H1 (cell line): Measurements from ENCODE around the gene PTPN2. TPM values are rescaled to one million over a fixed set of nuclear protein-coding genes. Genes with fewer than 3 reads are reported as not detected.

Experiments
- CTCF ChIA-PET: fragments of 300-600 bp; sonication (Branson Sonifier 250); formaldehyde crosslinking; loops from one replicate; lab custom pipeline; 2021; ENCODE audit not compliant: partially characterized antibody; lab: Charles Lee
- POLR2A ChIA-PET: fragments of 300-600 bp; sonication (Branson Sonifier 250); formaldehyde crosslinking; loops from one replicate; lab custom pipeline; 2021; ENCODE audit warnings: inconsistent platforms; ENCODE audit not compliant: partially characterized antibody; lab: Charles Lee
- DNase-seq, 2 experiments: peaks; one replicate each; pipeline versions ENCODE4 v3.0.0 to v3.0.0-alpha.2; 2010 to 2022; ENCODE audit warnings: low spot score in 2 of 2, low read depth in 1 of 2, mixed read lengths in 1 of 2
- FAIRE-seq: peaks from 2 replicates; lab custom pipeline; 2011; peaks lifted over from hg19 to GRCh38; lab: Jason Lieb, UNC
- H2AFZ ChIP-seq: 2 replicates; pipeline ENCODE4 v1.8.1; 2012; ENCODE audit warnings: low read length, inconsistent platforms
- H2AK5ac ChIP-seq: 2 replicates; pipeline ENCODE4 v1.6.1; 2013; ENCODE audit warnings: low read depth, low read length
- H2BK120ac ChIP-seq: replicated peaks from 2 replicates; pipeline ENCODE3; 2013; ENCODE audit warnings: low read depth, low read length, inconsistent platforms
- H2BK12ac ChIP-seq: 2 replicates; pipeline ENCODE4 v1.6.1; 2013; ENCODE audit warnings: low read depth, low read length
- H2BK15ac ChIP-seq: 2 replicates; pipeline ENCODE4 v1.6.1; 2013; ENCODE audit warnings: low read length
- H2BK20ac ChIP-seq: 2 replicates; pipeline ENCODE4 v1.6.1; 2013; ENCODE audit warnings: low read length
- H2BK5ac ChIP-seq: 2 replicates; pipeline ENCODE4 v1.6.1; 2013; ENCODE audit warnings: low read depth, low read length
- H3K14ac ChIP-seq: 2 replicates; pipeline ENCODE4 v1.6.1; 2013; ENCODE audit warnings: inconsistent platforms; ENCODE audit not compliant: insufficient read length
- H3K18ac ChIP-seq: 2 replicates; pipeline ENCODE4 v1.6.1; 2013; ENCODE audit warnings: low read length; ENCODE audit errors: extremely low read depth
- H3K23ac ChIP-seq: 2 replicates; pipeline ENCODE4 v1.6.1; 2013; ENCODE audit warnings: inconsistent platforms; ENCODE audit not compliant: insufficient read length
- H3K23me2 ChIP-seq: 2 replicates; pipeline ENCODE4 v1.6.1; 2013; ENCODE audit warnings: low read depth, low read length
- H3K27ac ChIP-seq: 2 replicates; pipeline ENCODE4 v1.6.1; 2011; ENCODE audit warnings: low read depth, low read length, inconsistent platforms
- H3K27me3 ChIP-seq, 4 experiments: replicated peaks in 1 of 4; 1 replicate in 1 of 4; 2 replicates in 3 of 4; pipeline versions ENCODE4 v1.6.1 to v1.8.1; 2011 to 2013; ENCODE audit warnings: low read length in 3 of 4, mild to moderate bottlenecking in 3 of 4, inconsistent platforms in 2 of 4, mixed read lengths in 2 of 4, moderate library complexity in 1 of 4; ENCODE audit not compliant: control insufficient read depth in 3 of 4, insufficient read depth in 3 of 4; ENCODE audit errors: extremely low read depth in 1 of 4
- H3K36me3 ChIP-seq, 4 experiments: 2 replicates each; pipeline versions ENCODE4 v1.6.1 to v1.8.1; 2011 to 2013; ENCODE audit warnings: mild to moderate bottlenecking in 4 of 4, low read length in 3 of 4, moderate library complexity in 2 of 4, control low read depth in 1 of 4, inconsistent platforms in 1 of 4; ENCODE audit not compliant: insufficient read depth in 4 of 4, control insufficient read depth in 2 of 4
- H3K4ac ChIP-seq: replicated peaks from 2 replicates; pipeline ENCODE3; 2013; ENCODE audit warnings: low read length, low read depth, mixed read lengths, inconsistent platforms; ENCODE audit not compliant: insufficient read length
- H3K4me1 ChIP-seq, 4 experiments: replicated peaks in 1 of 4; 1 replicate in 1 of 4; 2 replicates in 3 of 4; pipeline versions ENCODE4 v1.6.1 to v1.8.1; 2011 to 2013; ENCODE audit warnings: low read length in 3 of 4, inconsistent platforms in 2 of 4, mixed read lengths in 1 of 4; ENCODE audit not compliant: insufficient read depth in 4 of 4, control insufficient read depth in 3 of 4
- H3K4me2 ChIP-seq, 2 experiments: 2 replicates each; pipeline versions ENCODE4 v1.6.1 to v1.8.1; 2011 to 2013; ENCODE audit warnings: low read depth in 2 of 2, low read length in 2 of 2, control low read depth in 1 of 2, inconsistent platforms in 1 of 2, mild to moderate bottlenecking in 1 of 2; ENCODE audit not compliant: insufficient read depth in 1 of 2
- H3K4me3 ChIP-seq, 4 experiments: fragments of 200-600, 300-600 bp in 1 of 4; sonication (generic), shearing (Covaris generic), sonication (Bioruptor Twin) in 1 of 4; 2 replicates each; pipeline versions ENCODE4 v1.5.1 to v1.8.1; 2011 to 2016; ENCODE audit warnings: low read length in 4 of 4, low read depth in 3 of 4, control low read depth in 2 of 4, inconsistent platforms in 2 of 4, mild to moderate bottlenecking in 2 of 4, mixed read lengths in 1 of 4, moderate library complexity in 1 of 4; ENCODE audit not compliant: insufficient read depth in 2 of 4; ENCODE audit errors: extremely low read depth in 1 of 4
- H3K56ac ChIP-seq: replicated peaks from 2 replicates; pipeline ENCODE3; 2013; ENCODE audit warnings: low read depth, mild to moderate bottlenecking, mixed read lengths, low read length, inconsistent platforms; ENCODE audit not compliant: insufficient read length
- H3K79me1 ChIP-seq: 2 replicates; pipeline ENCODE4 v1.6.1; 2013; ENCODE audit warnings: low read depth, low read length, control low read depth
- H3K79me2 ChIP-seq, 2 experiments: 2 replicates each; pipeline versions ENCODE4 v1.6.1 to v1.8.1; 2012 to 2013; ENCODE audit warnings: low read length in 2 of 2, mild to moderate bottlenecking in 2 of 2, inconsistent platforms in 1 of 2; ENCODE audit not compliant: insufficient read depth in 2 of 2, control insufficient read depth in 1 of 2
- H3K9ac ChIP-seq, 4 experiments: replicated peaks in 1 of 4; 1 replicate in 1 of 4; 2 replicates in 3 of 4; pipeline versions ENCODE4 v1.6.1 to v1.8.1; 2011 to 2013; ENCODE audit warnings: low read depth in 3 of 4, low read length in 3 of 4, control low read depth in 2 of 4, mild to moderate bottlenecking in 2 of 4, moderate library complexity in 2 of 4, inconsistent platforms in 1 of 4; ENCODE audit errors: extremely low read depth in 1 of 4
- H3K9me3 ChIP-seq, 2 experiments: 2 replicates each; pipeline versions ENCODE4 v1.6.1 to v1.8.1; 2012 to 2013; ENCODE audit warnings: mild to moderate bottlenecking in 2 of 2, moderate library complexity in 2 of 2, control low read depth in 1 of 2, inconsistent platforms in 1 of 2, low read depth in 1 of 2, low read length in 1 of 2, mixed read lengths in 1 of 2; ENCODE audit not compliant: insufficient read depth in 2 of 2
- H4K20me1 ChIP-seq, 2 experiments: replicated peaks in 1 of 2; 2 replicates each; pipeline versions ENCODE3 to v1.8.1; 2011 to 2013; ENCODE audit warnings: inconsistent platforms in 2 of 2, low read length in 2 of 2, mild to moderate bottlenecking in 1 of 2; ENCODE audit not compliant: insufficient read depth in 2 of 2, control insufficient read depth in 1 of 2
- H4K5ac ChIP-seq: 2 replicates; pipeline ENCODE4 v1.6.1; 2013; ENCODE audit warnings: low read length, low read depth, mixed read lengths, inconsistent platforms; ENCODE audit not compliant: insufficient read length
- H4K8ac ChIP-seq: 2 replicates; pipeline ENCODE4 v1.8.0; 2013; ENCODE audit warnings: mild to moderate bottlenecking, moderate library complexity, low read length, inconsistent platforms; ENCODE audit not compliant: insufficient read depth; ENCODE audit errors: extremely low read depth
- H4K91ac ChIP-seq: replicated peaks from 2 replicates; pipeline ENCODE3; 2013; ENCODE audit warnings: low read length, mixed read lengths, inconsistent platforms; ENCODE audit not compliant: insufficient read length
- YY1 ChIP-seq: IDR thresholded peaks from 2 replicates; pipeline ENCODE4 v1.6.1; 2011; ENCODE audit warnings: low read depth, mild to moderate bottlenecking, low read length
- WGBS, 2 experiments: shearing (Covaris generic) in 1 of 2; methylation state at CpG; one replicate each; pipeline versions ENCODE4 v1.1.6 to v1.1.7; 2013 to 2015; ENCODE audit warnings: low lambda C conversion rate in 2 of 2, mixed read lengths in 2 of 2, inconsistent platforms in 1 of 2, low coverage in 1 of 2, missing lambda C conversion rate in 1 of 2; ENCODE audit not compliant: insufficient replicate concordance in 2 of 2, insufficient coverage in 1 of 2, insufficient read length in 1 of 2; ENCODE audit errors: extremely low coverage in 1 of 2, missing lambda C conversion rate in 1 of 2; 5-methylcytosine and 5-hydroxymethylcytosine counted together
- polyA plus RNA-seq, 7 experiments: library from polyadenylated mRNA; depleted of rRNA in 3 of 7; stranded (reverse) in 5 of 7; unstranded in 2 of 7; fragments of >200 nt in 5 of 7; fragments of 200-250 nt in 2 of 7; gene quantifications; 1 replicate in 5 of 7; 2 replicates in 1 of 7; 4 replicates in 1 of 7; pipeline versions ENCODE4 v1.2.1 to v1.2.3, GENCODE V29; 2011 to 2013; ENCODE audit warnings: missing spikeins in 2 of 7, mixed read lengths in 2 of 7
- total RNA-seq: library from RNA; stranded (reverse); fragmentation: NEBNext Ultra II Directional; extraction: Animal tissue kit (Norgen Biotek cat#: 25700); gene quantifications from 2 replicates; pipeline ENCODE4 v1.2.1, GENCODE V29; 2021

Gene PTPN2
- total and polyA plus RNA-seq, 2 of the 8 experiments (the other 6 are each of a cell fraction or from before 2014, with no cell fraction given): 16.4 to 54.0 TPM

- H3K4me1 ChIP-seq: no peaks in the 10 kb centered on the region
- no peak overlapping the region for H2AK5ac ChIP-seq
- no peak overlapping the region for H3K56ac ChIP-seq
- H3K27ac ChIP-seq: no peak overlapping the region
- H3K79me2 ChIP-seq: no peaks in the 10 kb centered on the region
- no peak overlapping the region for H2BK12ac ChIP-seq
- CTCF ChIA-PET: no interaction called here
- H2BK120ac ChIP-seq: no peak overlapping the region
- FAIRE-seq (no peak), DNase-seq (no peak)
- H4K91ac ChIP-seq: no peak overlapping the region
- no peak overlapping the region for H2AFZ ChIP-seq
- H3K36me3 ChIP-seq: no peaks in the 10 kb centered on the region
- H3K4ac ChIP-seq: no peak overlapping the region
- no peaks in the 10 kb centered on the region for H3K79me1 ChIP-seq
- H4K5ac ChIP-seq: no peak overlapping the region
- H3K23me2 ChIP-seq: peaks cover 2% of the 10 kb centered on the region; the same call in 1 of the 2 replicates
- H3K4me3 ChIP-seq: no peak overlapping the region
- 97% methylated on average over 5 of the region's 5 CpGs; no CpG with 5 or more reads in 1 of the 2 experiments for WGBS, 2 experiments
- POLR2A ChIA-PET: no interaction called here
- no peak overlapping the region for H2BK15ac ChIP-seq
- no peaks in the 10 kb centered on the region for H3K9me3 ChIP-seq
- H3K9ac ChIP-seq: peak overlapping the region in 1 of 4 experiments; percentile 22; a peak in 1 of 7 replicates
- H3K14ac ChIP-seq: no peak overlapping the region
- H3K27me3 ChIP-seq: peaks cover 0 to 22% (median 14%) of the 10 kb centered on the region in 4 experiments; a peak in 5 of 7 replicates
- no peak overlapping the region for H2BK5ac ChIP-seq
- H4K8ac ChIP-seq: no peak overlapping the region
- H3K18ac ChIP-seq: no peak overlapping the region
- H2BK20ac ChIP-seq: no peak overlapping the region
- H4K20me1 ChIP-seq: peaks cover 0 to 2% of the 10 kb centered on the region in 2 experiments
- no peak overlapping the region for H3K23ac ChIP-seq
- no peak overlapping the region for H3K4me2 ChIP-seq
- TF ChIP-seq YY1: no peak
Measured at GRCh38 chr18:12773369-12773768, 110.7 kb downstream of the PTPN2 start.
